GM21515 (cell line): ENCODE results near the gene ITGA5.

Experiments used
- ATAC-seq: cut with Tn5 transposase; IDR thresholded peaks from one replicate; pipeline ENCODE4 v1.9.1; 2021; ENCODE audit not compliant: unreplicated experiment

Gene ITGA5

DNA sequence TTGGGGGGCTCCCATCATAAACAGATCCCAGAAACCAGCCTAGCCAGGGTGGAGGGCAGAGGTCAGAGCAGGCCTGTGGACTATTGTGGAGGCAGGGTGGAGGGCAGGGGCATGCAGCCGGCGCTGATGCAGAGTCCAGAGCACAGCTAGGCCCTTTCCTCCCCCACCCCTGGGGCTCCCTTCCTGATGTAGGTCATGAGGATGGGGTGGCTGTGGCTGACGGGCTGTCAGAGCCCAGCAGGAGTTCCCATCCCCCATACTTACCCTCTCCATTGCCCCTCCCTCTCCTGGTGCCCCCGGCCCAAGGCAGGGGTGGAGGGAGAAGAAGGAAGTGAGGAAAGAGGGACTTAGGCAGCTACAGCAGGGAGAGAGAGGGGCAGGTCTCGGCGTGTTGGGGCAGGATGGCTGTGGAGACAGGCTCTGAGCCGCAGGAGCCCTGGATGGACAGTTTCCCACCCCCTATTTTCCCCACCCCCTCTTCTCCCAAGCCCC is 28.8 kb downstream of the ITGA5 start:
- no peak for ATAC-seq

DNA sequence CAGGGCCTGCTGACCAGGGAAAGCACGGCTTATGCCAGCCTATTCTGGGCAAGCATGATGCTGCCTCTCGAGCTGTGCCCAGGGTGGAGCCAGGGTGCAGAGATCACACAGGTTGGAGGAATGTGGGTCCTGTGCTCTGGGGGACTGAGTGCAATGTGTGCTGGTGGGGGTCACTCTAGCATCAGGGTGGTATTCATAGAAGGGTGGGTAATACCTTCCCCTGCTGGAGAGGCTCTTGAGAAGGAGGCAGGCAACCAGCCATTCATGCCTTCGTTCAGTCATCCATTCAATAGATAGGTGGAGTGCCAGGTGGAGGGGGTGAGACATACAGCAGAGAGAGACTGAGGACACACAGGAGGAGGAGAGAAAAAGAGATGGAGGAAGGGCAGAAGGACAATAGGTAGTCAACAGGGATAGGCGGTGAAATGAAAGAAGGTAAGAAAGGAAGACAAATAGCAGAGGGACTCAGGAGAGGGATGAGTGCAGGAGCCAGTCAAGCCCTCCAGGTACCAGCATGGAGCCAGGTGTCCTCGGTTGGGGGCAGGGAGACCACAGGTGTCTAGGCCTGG is 29.4 kb downstream of the ITGA5 start:
- ATAC-seq, result no peak

DNA sequence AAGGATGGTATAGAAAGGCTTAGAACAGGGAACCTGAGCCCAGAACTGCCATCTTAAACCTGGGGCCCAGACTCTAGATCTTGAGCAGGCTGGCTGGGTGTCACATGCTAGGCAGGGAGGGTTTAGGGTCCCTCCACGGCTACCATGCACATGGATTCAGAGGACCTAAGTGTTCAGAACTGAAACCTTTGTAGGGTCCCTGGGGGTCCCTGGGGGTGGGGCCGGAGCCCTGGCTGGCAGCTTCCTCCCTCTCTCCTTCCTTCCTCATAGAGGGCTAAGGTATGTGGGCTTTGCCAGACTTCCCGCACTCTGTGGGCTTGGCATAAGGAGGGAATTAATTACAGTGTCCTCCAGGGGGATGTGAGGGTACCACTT is 29.9 kb downstream of the ITGA5 start:
- no peak for ATAC-seq

DNA sequence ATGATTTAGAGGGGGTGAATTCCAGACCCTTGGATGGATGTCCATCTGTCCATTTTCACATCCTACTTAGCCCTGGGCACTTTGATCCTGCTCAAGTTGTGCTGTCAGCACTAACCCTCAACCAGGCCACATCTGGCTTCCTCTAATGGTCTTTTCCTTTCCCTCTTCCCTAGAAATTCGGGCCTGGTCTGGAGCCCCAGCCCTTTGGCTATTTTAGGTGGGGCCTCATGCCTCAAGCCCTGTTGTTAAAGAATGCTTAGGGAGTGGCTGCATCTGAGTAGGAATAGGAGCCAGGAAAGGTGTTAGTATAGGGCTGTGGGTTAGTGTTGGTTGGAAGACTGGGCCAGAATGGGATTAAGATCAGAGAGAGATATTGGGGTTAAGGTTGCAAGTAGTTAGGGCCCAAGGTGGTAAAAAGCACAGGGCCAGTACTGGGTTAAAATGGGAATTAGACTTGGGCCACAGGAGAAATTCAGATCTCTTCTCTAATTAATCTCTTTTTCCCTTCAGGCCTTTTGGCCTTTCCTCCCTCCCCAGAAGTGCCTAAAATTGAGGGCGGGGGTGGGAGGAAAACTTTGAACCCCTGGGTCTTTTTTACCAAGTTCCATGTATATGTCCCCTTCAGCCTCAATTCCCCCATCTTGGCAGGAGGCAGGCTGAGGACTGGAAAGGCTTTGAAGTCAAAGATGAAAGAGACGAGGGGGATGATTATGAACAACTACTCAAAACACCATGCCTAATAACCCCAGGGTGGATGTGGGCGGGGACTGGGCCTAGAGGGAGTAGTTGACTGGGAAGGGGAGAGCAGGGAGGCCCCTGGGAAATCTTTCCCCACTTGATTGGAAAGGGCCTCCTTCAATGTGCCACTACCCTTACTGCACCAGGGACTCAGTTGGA is 30.6 kb downstream of the ITGA5 start:
- no peak for ATAC-seq

DNA sequence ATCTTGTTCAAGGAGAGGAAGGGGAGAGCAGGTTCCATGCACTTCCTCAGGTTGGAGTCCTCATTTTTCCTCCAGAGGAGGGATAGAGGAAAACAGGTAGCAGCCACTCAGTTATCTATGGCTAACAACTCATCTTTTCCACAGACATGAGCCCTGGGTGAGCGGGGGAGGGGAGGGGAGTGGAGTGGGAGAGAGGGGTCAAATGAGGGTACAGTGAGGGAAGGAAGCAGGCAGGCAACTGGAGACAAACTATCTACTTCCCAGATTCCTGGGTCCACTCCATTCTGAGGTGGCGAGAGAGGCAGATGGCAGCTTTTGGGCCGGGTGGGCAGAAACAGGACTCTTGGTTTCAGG is 32.0 kb downstream of the ITGA5 start:
- ATAC-seq, result no peak

DNA sequence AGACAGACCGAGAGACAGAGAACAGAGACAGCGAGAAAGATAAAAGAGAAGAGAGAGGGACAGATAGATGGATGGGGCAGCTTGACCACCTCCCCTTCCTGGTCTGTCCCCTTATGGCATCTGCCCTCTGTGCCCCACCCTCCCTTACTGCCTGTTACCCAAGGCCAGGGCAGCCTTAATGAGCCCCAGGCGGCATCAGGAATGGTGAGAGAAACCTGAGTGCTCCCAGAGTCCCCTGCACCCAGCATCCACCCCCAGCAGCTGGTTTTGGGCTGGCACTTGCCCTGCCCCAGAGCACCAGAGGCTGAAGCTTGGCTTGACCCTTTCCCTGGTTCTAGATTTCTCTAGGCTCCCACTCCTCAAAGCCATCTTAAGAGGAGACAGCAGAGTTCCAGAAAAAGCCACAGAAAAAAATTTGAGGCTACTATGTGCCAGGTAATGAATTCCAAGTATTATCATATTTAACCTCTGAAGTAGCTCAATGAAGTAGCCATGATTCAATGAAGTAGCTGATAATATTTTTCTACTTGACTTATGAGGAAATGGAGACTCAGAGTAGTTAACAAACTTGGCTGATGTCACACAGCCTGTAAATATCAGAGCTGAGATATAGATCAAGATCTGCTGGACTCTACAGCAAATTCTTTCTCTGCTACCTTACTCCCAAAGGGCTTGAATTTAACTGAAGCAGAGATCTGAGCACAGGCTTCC is 32.5 kb downstream of the ITGA5 start:
- no peak for ATAC-seq

DNA sequence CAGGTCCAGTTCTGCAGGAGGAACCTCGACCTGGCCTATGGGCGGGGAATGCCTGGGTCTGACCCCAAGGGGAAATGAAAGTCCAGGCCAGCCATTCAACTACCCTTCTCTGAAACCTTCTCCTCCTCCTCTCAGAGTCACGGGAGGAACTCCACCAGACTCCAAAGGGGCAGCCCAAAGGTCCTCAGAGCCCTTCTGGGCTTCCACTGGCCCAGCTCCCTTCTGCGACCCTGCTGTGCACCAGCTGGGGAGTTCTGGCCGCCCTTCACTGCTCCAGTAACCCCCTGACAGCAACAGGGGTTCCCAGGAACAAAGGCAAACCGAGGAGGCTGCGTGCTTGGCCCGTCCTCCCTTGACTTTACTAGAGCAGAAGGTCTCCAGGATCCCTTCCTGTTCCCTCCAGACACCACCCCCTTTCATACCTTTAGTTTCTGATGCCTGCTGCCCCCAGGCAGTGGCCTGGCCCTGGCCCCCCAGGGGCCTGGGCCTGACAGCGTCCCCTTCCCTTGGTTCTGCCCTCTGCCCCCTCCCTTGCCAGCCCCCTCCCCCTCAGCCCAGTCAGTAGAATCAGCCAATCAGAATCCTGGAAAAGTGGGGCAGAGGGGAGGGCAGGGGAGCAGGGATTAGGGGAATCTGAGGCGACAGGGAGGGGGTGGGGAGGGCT is 33.7 kb downstream of the ITGA5 start:
- no peak for ATAC-seq

DNA sequence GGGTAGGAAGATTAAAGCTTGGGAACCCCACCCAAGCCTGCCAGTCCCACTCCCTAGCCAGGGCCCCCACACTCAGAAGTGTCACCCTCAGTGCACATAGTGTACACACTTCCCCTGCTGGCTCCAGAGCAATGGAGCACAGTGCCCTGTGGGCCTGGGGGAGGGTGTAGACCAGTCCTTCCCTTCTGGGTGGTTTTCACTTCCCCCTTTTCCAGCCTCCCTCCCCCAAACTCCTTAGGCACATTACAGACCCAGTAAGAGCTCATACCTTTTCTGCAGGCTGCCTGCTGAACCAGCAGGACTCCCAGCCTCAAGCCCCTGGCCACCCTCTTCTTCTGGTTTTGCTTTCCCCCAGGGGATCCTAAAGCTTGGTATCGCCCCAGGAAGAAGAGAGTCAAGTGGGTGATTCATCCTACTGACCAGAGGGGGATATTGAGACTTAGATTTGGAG is 34.5 kb downstream of the ITGA5 start, which contains the start of gene ZNF385A:
Gene ZNF385A, minus strand, starts transcription at position 143 of the 451 bp plus-strand sequence. CDS start 219 bp downstream, outside the sequence.
- ATAC-seq, result no peak

DNA sequence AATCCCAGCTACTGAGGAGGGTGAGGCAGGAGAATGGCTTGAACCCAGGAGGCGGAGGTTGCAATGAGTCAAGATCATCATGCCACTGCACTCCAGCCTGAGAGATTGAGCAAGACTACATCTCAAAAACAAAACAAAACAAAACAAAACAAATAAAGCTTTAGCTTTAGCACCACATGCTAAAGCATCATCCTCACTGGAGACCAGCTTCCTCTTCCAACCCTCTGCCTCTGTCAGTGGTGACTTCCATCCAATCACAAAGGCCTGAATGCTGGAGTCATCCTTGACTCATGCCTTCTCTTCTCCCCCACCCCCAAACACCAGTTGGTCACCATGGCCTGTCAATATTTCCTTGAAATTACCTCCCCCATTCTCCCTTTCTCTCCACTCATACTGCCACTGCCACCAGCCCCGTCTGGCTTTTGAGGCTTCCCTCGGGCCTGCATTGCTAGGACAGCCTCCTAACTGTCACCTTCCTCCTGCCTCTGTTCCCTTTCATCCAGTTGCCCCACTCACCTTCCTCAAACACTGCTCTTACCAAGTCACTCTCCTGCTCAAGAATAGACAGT is 35.9 kb downstream of the ITGA5 start:
- no peak for ATAC-seq

DNA sequence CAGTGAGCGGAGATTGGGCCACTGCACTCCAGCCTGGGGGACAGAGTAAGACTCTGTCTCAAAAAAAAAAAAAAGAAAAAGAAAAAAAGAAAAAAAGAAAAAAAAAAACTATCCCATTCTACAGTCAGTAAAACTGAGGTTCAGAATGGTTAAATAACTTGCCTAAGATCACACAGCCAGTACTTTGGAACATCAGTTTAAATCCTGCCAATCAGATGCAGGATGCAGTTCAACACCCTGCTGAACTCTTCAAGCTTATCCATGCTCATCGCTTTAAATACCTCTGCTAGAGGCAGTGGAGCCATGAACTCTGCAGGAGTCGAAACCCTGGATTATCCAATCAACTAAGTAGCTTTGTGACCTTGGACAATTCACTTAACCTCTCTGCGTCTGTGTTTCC is 37.9 kb downstream of the ITGA5 start:
- no peak for ATAC-seq

DNA sequence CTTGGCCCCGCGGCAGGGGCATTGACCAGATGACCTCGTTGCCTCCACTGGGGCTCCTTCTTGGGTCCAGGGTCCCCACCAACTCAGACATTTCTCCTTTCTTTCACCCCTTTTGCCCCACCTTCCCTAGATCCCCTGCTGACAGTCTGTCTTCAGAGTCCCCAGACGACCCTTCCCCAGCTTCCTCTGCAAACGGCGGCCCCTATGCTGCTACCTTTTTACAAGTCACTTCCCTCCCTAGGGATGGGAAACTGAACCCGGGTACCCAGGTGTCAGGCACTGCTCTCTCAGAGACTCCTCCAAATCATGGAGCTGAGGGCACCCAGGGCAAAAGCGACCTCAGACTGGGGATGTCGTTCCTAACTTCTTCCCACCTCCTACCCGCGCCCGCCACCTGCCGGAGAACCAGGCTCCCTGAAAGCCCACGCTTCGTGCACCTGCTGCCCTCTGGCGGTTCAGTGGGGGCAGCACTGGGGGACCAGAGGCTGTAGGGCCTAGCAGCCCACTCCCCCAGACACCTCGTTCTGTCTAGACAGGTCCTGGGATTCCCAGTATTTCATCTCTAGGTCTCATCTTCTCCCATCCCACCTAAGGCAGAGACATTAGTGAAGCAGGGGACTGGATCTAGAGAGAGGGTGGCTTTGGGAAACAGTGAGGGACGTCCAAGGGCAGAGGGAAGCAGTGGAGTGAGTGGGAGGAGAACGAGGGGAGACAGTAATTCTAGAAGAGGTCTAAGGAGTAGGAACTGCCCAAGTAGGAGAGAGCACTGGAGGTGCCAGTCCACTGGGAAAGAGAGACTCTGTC is 39.5 kb downstream of the ITGA5 start:
- peak; percentile 79 for ATAC-seq

DNA sequence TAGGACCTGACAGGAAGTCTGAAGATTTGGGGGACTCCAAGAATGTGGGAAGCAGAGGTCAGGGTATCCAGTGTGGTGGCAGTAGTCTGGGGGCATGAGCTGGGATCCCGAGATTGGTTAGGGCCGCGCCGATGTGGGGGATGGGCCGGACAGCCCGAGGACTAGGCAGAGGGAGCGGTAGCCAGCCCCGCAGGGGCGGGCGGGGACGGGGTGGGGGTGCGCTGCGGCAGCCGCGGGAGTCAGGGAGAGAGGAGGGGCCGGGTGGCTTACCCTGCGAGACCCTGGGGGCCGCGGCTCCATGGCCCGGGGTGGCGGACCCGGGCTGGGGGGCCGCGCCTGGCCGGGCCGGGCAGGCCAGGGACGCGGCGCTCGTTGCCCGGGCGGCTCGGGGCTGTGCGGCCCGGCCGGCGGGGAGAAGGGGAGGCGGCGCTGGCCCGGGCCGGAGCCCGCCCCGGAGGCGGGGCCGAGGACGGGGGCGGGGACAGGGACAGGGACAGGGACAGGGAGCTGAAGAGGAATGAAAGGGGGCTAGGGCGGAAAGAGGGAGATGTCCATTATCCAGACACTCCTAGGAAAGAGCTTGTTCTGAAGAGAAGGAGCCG is 40.2 kb downstream of the ITGA5 start:
- no peak for ATAC-seq

DNA sequence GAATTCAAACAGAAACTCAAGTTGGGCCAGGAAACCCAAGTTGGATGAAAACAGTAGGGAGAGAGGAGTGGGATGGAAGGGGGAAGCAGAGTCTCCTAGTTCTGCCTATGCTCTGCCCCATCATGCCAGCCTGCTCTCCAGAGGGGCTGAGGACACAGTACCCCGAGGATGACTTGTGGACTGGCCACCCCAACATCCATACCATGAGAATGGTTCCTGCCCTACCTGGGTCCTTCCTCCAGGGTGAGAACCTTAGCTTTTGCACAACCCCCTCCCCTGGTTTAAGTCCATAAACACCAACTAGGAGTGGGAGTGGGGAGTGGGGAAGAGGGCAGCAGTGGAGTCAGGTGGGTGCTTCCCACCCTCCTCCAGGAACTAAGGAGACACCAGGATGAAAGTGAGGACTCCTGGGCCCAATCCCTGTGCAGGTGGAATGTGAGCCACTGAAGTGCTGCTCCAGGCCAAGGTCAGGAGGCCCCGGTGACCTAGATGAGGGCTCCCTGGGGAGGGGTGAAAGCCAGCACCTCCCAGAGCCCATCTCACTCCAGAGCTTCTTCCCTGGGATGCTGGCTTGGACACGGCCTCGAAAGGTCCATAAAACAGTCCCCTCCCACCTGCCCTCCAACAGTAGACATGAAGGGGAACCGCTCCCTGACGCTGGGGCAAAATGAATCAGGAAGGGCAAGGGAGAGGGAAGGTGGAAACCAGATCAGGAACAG is 41.1 kb downstream of the ITGA5 start:
- ATAC-seq, result no peak

DNA sequence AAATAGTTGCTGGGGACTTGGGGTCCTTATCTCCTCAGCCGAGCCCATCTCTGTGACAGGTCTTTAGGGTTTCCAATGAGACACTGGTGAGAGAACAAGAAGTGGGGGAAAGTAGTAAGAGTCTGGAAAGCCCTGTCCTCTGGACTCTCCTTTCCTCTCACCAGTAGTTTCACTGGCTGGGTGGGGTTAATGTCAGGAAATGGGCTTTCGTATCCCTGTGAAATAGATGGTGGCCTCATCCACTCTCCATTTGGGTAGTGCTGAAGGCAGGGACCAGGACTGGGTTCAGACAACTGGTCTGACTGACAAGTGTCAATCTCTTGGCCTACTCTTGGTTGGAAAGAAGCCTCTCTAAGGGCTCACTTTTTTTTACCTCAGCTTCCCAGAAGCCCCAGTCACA is 42.1 kb downstream of the ITGA5 start:
- no peak for ATAC-seq

DNA sequence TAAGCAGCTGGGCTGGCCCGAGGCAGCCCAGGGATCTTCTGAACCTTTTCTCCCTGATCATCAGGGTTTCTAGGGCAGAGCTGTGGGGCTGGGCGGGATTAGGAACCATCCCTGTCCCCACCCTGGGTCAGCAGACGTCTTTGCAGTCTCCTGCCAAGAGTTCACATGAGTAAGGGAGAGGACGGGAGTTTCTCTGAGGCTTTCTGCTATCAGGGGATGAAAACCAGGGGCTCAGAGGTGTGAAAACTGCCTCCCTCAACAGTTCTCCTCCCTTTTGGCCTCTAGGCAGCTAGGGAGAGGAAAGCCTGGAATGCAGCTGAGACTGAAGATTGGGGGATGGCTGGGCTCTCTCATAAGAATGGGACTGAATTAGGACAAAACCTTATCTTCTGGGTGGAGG is 42.5 kb downstream of the ITGA5 start:
- no peak for ATAC-seq

DNA sequence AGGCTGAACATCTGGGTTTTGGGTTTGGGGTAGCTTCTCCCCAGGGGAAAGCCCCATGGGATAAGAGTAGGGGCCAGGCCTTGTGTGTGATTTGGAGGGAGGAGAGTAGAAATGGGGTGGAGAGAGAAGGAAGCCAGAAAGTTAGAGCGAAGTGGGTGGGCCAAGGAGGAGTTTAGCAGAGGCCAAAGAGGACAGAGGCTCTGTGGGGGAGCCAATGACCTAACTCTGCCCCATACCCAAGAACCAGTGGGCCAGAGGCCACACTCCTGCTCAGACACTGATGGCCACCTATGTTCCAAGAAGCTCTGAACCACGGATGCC is 43.8 kb downstream of the ITGA5 start:
- ATAC-seq, result no peak

DNA sequence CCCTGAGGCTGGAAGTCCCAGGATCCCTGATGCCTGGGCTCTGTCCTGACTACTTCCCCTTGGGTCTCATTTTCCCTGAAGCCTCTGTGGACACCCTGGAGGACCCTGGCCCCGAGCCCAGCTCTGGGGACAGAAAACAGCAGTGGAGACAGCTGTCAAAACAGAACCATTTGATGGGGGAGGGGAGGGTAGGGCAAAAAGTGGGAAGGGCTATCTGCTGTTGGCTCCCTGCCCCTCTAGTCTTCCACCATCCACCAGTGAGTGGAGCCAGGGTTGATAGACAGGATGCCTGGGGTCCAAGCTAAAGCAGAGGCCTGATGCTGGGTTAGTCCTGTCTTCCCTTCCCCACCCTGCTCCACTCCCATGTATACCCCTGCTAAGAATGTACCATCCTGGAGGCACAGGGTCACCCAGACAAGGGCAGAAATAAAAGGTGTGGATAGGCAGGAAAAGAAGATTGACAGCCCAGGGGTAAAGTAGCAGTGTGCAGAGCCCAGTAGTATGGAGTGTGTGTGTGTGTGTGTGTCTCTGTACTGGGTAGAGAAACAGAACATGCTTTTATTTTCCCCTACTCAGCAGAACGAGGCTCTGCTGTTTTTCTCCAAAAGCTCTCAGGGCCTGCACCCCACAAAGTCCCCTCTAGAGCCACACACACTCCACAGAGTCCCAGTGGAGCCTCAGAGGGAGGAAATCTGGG is 44.4 kb downstream of the ITGA5 start:
- ATAC-seq, result no peak
